K562 (cell line): ENCODE results near the gene TMEM217. TPM values are rescaled to one million over a fixed set of nuclear protein-coding genes. Genes with fewer than 3 reads are reported as not detected.

Source experiments
- CREM ChIP-seq: IDR thresholded peaks from 2 replicates; pipeline ENCODE4 v1.6.1; 2014; ENCODE audit warnings: antibody characterized with exemption, low read depth
- DMBX1 ChIP-seq: fragments of 250-450 bp; sonication (Bioruptor Pico); IDR thresholded peaks from 2 replicates; pipeline ENCODE4 v1.8.0; 2022; ENCODE audit warnings: inconsistent platforms, mild to moderate bottlenecking, moderate library complexity, borderline replicate concordance
- ETV6 ChIP-seq, 3 experiments: fragments of 150-350 bp in 1 of 3; sonication (generic) in 1 of 3; formaldehyde crosslinking in 1 of 3; IDR thresholded peaks; 2 replicates each; pipeline versions ENCODE4 v1.6.1 to v1.8.0; 2014 to 2022; ENCODE audit warnings: borderline replicate concordance in 2 of 3, low read depth in 2 of 3, antibody characterized with exemption in 1 of 3, low read length in 1 of 3, mild to moderate bottlenecking in 1 of 3, missing genetic modification reagents in 1 of 3
- FOXK2 ChIP-seq, 2 experiments: fragments of 450-650 bp; IDR thresholded peaks in 1 of 2; conservative IDR thresholded peaks in 1 of 2; 2 replicates each; pipeline ENCODE4 v1.6.1; 2016; ENCODE audit warnings: low read depth in 2 of 2, mild to moderate bottlenecking in 1 of 2
- HDAC1 ChIP-seq, 2 experiments: fragments of 450-650 bp; IDR thresholded peaks; 2 replicates each; pipeline ENCODE4 v1.6.1; 2016 to 2017; ENCODE audit warnings: inconsistent platforms in 1 of 2, mild to moderate bottlenecking in 1 of 2, moderate library complexity in 1 of 2
- HMG20B ChIP-seq: fragments of 250-450 bp; sonication (Bioruptor Pico); IDR thresholded peaks from 2 replicates; pipeline ENCODE4 v1.5.0; 2021; ENCODE audit warnings: mild to moderate bottlenecking
- HOXB6 ChIP-seq: fragments of 250-450 bp; sonication (Bioruptor Pico); IDR thresholded peaks from 2 replicates; pipeline ENCODE4 v1.5.1; 2022; ENCODE audit warnings: mild to moderate bottlenecking, borderline replicate concordance
- KLF16 ChIP-seq: IDR thresholded peaks from 2 replicates; pipeline ENCODE4 v1.6.1; 2016; ENCODE audit warnings: antibody characterized with exemption
- NCOA4 ChIP-seq: fragments of 450-650 bp; IDR thresholded peaks from 2 replicates; pipeline ENCODE4 v1.6.1; 2018; ENCODE audit warnings: mild to moderate bottlenecking; ENCODE audit not compliant: partially characterized antibody
- NFATC3 ChIP-seq: fragments of 450-650 bp; IDR thresholded peaks from 2 replicates; pipeline ENCODE4 v1.6.1; 2017; ENCODE audit warnings: mild to moderate bottlenecking
- PATZ1 ChIP-seq: fragments of 250-450 bp; sonication (Bioruptor Pico); IDR thresholded peaks from 2 replicates; pipeline ENCODE4 v1.5.0; 2020; ENCODE audit warnings: mild to moderate bottlenecking, borderline replicate concordance
- PHTF2 ChIP-seq: fragments of 250-450 bp; sonication (Bioruptor Pico); IDR thresholded peaks from 2 replicates; pipeline ENCODE4 v1.5.0; 2021; ENCODE audit warnings: mild to moderate bottlenecking
- SUPT5H ChIP-seq: fragments of 450-650 bp; IDR thresholded peaks from 2 replicates; pipeline ENCODE4 v1.6.1; 2016
- YBX1 ChIP-seq: fragments of 450-650 bp; IDR thresholded peaks from 2 replicates; pipeline ENCODE4 v1.7.1; 2016; ENCODE audit warnings: mild to moderate bottlenecking
- ZBED1 ChIP-seq: IDR thresholded peaks from 2 replicates; pipeline ENCODE4 v1.6.1; 2014
- ZBTB8A ChIP-seq: fragments of 450-650 bp; IDR thresholded peaks from 2 replicates; pipeline ENCODE4 v1.6.1; 2018; ENCODE audit warnings: mild to moderate bottlenecking, moderate library complexity; ENCODE audit not compliant: partially characterized antibody
- ZNF347 ChIP-seq: fragments of 450-650 bp; formaldehyde crosslinking; IDR thresholded peaks from 2 replicates; pipeline ENCODE4 v1.4.0; 2020; ENCODE audit warnings: low read depth, mild to moderate bottlenecking, moderate library complexity
- ZNF41 ChIP-seq: fragments of 250-450 bp; sonication (Bioruptor Pico); conservative IDR thresholded peaks from 2 replicates; pipeline ENCODE4 v1.4.0; 2020; ENCODE audit warnings: mild to moderate bottlenecking
- ZNF609 ChIP-seq: sonication (generic); formaldehyde crosslinking; IDR thresholded peaks from 2 replicates; pipeline ENCODE4 v1.8.1; 2023; ENCODE audit warnings: missing genetic modification reagents, mild to moderate bottlenecking, borderline replicate concordance
- ZNF639 ChIP-seq, 2 experiments: fragments of 200-800 bp in 1 of 2; sonication (Bioruptor generic) in 1 of 2; sonication (generic) in 1 of 2; formaldehyde crosslinking in 1 of 2; IDR thresholded peaks in 1 of 2; conservative IDR thresholded peaks in 1 of 2; 2 replicates each; pipeline versions ENCODE4 v1.5.0 to v1.6.1; 2016 to 2020; ENCODE audit warnings: missing compliant biosample characterization in 1 of 2, missing genetic modification characterization in 1 of 2, missing genetic modification reagents in 1 of 2
- polyA plus RNA-seq, 8 experiments: library from polyadenylated mRNA; depleted of rRNA in 4 of 8; stranded (reverse) in 5 of 8; unstranded in 3 of 8; fragments of >200 nt; fragmentation: Nextera tagmentation in 2 of 8; fragmentation: Illumina TruSeq in 1 of 8; extraction: Ambion mirVana in 2 of 8; extraction: Trizol in 1 of 8; gene quantifications; 2 replicates each; pipeline versions ENCODE4 v1.2.1 to v1.2.3, GENCODE V29; 2011 to 2014; ENCODE audit warnings: inconsistent platforms in 1 of 8, missing spikeins in 1 of 8
- total RNA-seq, 7 experiments: library from RNA; depleted of rRNA in 6 of 7; stranded (reverse); fragments of >200 nt in 6 of 7; fragmentation: Illumina TruSeq in 2 of 7; extraction: Trizol in 2 of 7; gene quantifications; 2 replicates each; pipeline versions ENCODE4 v1.2.1 to v1.2.3, GENCODE V29; 2011 to 2021; ENCODE audit warnings: low replicate concordance in 1 of 7

Gene TMEM217
- total and polyA plus RNA-seq, 9 of the 15 experiments (the other 6 are each of a cell fraction or from before 2014, with no cell fraction given): 1.3 to 8.0 (median 1.9) TPM

- no peak for TF ChIP-seq ZNF609 (CRISPR knock-in tag)
- no peak for TF ChIP-seq KLF16
- TF ChIP-seq HOXB6 (CRISPR knock-in tag): no peak
- TF ChIP-seq FOXK2 (conservative IDR thresholded peaks at IDR 0.05 in 1 of 2, IDR thresholded peaks at IDR 0.05 in 1 of 2; ENCODE audit: low read depth in 2 of 2): 0 out of 4 replicates have a peak, but pooled peaks of 1 of the 2 experiments have one; percentile 43
- TF ChIP-seq NCOA4: no peak
- TF ChIP-seq YBX1: no peak
- 0 out of 2 replicates have a peak, but pooled peaks have one; percentile 16 for TF ChIP-seq HMG20B (CRISPR knock-in tag)
- TF ChIP-seq PATZ1 (CRISPR knock-in tag): 0 out of 2 replicates have a peak, but pooled peaks have one; percentile 15
- no peak for TF ChIP-seq ETV6 (IDR thresholded peaks at IDR 0.05; ENCODE audit: borderline replicate concordance in 1 of 2, low read depth in 2 of 2, low read length in 1 of 2)
- TF ChIP-seq ETV6 (CRISPR knock-in tag; IDR thresholded peaks at IDR 0.05; ENCODE audit: borderline replicate concordance): no peak
- no peak for TF ChIP-seq DMBX1 (CRISPR knock-in tag)
- peak in 1 of 2 experiments; percentile 26; a peak in 2 of 4 replicates for TF ChIP-seq HDAC1 (IDR thresholded peaks at IDR 0.05)
- no peak for TF ChIP-seq SUPT5H
- 0 out of 4 replicates have a peak, but pooled peaks of 1 of the 2 experiments have one; percentile 48 for TF ChIP-seq ZNF639 (CRISPR knock-in tag; conservative IDR thresholded peaks at IDR 0.05 in 1 of 2, IDR thresholded peaks at IDR 0.05 in 1 of 2)
- TF ChIP-seq CREM: no peak
- no peak for TF ChIP-seq ZBED1
- TF ChIP-seq PHTF2 (CRISPR knock-in tag): no peak
- no peak for TF ChIP-seq ZBTB8A
- TF ChIP-seq NFATC3: no peak
- no peak for TF ChIP-seq ZNF41
- TF ChIP-seq ZNF347 (CRISPR knock-in tag): no peak
These were observed 79.9 kb downstream of the TMEM217 start (continued) for GRCh38 chr6:37177935-37178517.
